Omental fat pad (tissue), 4 donors: ENCODE measurements around the gene BIVM. TPM values are rescaled to one million over a fixed set of nuclear protein-coding genes. Genes with fewer than 3 reads are reported as not detected.

Source experiments
- ATAC-seq: fragments of 150-250 bp; one replicate; pipeline ENCODE4 v1.9.1; 2016; ENCODE audit warnings: mild to moderate bottlenecking, moderate library complexity; ENCODE audit not compliant: low FRiP score
- DNase-seq: peaks from one replicate; pipeline ENCODE4 v3.0.0-alpha.2; 2019; ENCODE audit warnings: low spot score
- total RNA-seq, 4 donors: library from RNA; depleted of rRNA; stranded (reverse); fragments of >200 nt; gene quantifications; one replicate each; pipeline ENCODE4 v1.1.0, GENCODE V29; 2016
- TF ChIP-seq, protein P1 (sequence below), 3 donors: fragments of 450-650 bp; IDR thresholded peaks; one replicate each; pipeline ENCODE4 v1.5.1; 2016 to 2017; ENCODE audit warnings: antibody characterized with exemption in 3 of 3, mild to moderate bottlenecking in 3 of 3, moderate library complexity in 2 of 3

Gene BIVM
- total RNA-seq, 4 donors from 2014 or later, result 12.6 to 21.4 (median 16.1) TPM

DNA sequence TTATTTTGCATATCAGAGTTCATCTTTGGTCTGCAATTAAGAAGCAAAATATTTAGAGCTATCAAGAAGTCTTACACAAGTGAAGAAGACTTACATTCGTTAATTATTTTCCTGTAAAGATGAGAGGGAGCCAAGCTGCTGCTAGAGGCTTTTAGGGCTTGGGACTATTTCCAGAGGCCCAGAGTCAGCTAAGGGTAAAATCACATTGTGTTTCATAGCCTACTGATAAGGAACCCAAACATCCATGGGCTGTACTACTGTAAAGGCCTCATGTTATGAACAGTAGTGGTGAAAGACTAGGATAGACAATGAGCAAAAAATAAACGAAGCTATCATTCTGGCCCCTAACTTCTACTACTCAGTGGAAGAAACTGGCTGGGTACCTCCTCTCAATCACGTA is 14.4 kb upstream of the BIVM start:
- ATAC-seq, result no peak
- TF ChIP-seq, protein P1, sequence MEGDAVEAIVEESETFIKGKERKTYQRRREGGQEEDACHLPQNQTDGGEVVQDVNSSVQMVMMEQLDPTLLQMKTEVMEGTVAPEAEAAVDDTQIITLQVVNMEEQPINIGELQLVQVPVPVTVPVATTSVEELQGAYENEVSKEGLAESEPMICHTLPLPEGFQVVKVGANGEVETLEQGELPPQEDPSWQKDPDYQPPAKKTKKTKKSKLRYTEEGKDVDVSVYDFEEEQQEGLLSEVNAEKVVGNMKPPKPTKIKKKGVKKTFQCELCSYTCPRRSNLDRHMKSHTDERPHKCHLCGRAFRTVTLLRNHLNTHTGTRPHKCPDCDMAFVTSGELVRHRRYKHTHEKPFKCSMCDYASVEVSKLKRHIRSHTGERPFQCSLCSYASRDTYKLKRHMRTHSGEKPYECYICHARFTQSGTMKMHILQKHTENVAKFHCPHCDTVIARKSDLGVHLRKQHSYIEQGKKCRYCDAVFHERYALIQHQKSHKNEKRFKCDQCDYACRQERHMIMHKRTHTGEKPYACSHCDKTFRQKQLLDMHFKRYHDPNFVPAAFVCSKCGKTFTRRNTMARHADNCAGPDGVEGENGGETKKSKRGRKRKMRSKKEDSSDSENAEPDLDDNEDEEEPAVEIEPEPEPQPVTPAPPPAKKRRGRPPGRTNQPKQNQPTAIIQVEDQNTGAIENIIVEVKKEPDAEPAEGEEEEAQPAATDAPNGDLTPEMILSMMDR (IDR thresholded peaks at IDR 0.05), result no peak
- DNase-seq, result no peak

DNA sequence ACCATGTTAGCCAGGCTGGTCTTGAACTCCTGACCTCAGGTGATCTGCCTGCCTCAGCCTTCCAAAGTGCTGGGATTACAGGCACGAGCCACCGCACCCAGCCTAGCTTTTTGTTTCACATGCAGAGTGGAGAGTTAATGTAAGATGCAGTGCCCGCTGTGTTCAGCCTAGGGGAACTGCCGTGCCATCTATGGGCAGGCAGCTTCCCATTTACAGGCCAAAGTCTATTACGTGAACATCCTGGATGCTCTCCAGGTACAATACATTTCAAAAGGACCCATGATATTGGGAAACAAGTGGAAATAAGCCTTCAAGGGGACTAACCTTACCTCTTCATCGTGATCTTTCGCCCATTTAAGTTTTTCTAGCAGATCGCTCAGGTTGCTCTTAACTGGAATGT is 10.2 kb upstream of the BIVM start:
- ATAC-seq (no peak), DNase-seq (no peak)
- TF ChIP-seq, protein P1 (IDR thresholded peaks at IDR 0.05), result no peak

DNA sequence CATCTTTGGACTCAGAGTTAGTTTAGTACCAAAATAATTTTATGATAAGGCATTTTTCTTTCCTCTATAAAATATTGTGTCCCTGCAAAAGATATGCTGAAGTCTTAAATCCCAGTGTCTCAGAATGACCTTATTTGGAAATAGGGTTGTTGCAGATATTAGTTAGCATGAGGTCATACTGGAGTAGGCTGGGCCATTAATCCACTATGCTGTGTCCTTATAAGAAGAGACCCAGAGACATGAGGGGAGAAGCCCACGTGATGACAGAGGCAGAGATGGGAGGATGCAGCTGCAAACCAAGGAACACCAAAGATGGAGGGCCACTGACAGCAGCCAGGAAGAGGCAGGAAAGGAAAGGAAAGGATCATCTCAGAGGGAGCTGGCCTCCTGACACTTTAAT is 6.5 kb upstream of the BIVM start:
- DNase-seq (no peak), ATAC-seq (no peak)
- TF ChIP-seq, protein P1 (IDR thresholded peaks at IDR 0.05), result no peak

DNA sequence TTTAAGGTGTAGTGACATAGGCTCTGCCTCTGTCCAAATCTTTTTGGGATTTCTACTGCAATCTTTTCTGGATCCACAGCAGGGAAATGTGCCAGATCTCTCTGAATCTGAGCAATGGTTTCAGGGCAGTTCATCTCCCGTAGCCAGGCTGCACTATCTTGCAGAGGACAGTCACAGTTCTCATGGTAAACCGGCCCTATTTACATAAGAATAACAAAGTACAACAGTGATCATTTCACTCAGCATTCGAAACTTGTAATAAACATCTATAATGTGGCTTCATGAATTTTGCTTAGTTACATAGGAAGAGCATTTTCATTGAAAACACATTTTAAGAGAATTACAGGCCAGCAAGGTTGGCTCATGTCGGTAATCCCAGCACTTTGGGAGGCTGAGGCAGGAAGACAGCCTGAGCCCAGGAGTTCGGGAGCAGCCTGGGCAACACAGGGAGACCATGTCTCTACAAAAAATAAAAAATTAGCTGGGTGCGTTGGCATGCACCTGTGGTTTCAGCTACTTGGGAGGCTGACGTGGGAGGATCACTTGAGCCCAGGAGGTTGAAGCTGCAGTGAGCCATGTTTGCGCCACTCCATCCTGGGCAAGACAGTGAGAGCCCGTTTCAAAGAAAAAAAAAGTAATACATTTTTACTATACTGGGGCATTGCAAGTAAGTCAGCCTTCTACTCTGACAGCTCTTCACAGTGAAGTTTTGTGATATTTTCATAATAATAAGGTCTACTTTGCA is 5.1 kb upstream of the BIVM start:
- TF ChIP-seq, protein P1 (IDR thresholded peaks at IDR 0.05), result no peak
- ATAC-seq (no peak), DNase-seq (no peak)

DNA sequence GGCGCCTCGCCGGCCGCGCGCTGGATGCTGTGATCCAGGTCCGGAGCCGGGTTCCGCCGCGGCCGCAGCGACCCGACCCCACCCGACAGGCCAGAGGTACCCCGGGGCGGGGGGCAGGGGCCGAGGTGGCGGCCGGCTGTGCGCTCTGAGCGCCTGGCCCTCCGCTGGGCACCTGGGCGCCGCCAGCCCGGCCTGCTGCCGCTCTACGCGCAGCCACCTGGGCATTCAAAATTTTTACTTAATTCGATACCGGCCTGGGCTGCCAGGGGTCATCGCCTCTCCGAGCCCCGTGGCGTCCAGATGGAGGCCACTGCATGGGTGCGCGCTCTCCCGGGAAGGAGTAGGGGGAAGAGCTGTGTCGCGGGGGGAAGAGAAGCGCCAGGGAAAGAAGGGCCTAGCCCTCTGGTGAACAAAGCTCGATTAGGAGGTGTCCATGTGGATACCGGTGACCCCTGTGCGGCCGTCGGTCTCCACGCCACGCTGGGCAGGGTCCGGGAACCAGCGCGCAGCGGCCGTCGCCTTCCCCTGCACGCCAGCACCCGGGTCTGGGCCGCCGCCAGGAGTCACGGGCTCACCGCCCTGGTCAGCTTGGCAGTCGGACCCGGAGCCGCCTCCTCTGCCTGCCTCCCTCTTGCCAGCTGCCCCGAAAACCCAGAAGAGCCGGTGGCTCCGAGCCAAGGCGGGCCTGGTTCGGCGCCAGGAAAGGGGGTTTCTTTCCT is 666 bp downstream of the BIVM start:
- TF ChIP-seq, protein P1 (IDR thresholded peaks at IDR 0.05), result no peak
- ATAC-seq (peak; percentile 36), DNase-seq (no peak)

DNA sequence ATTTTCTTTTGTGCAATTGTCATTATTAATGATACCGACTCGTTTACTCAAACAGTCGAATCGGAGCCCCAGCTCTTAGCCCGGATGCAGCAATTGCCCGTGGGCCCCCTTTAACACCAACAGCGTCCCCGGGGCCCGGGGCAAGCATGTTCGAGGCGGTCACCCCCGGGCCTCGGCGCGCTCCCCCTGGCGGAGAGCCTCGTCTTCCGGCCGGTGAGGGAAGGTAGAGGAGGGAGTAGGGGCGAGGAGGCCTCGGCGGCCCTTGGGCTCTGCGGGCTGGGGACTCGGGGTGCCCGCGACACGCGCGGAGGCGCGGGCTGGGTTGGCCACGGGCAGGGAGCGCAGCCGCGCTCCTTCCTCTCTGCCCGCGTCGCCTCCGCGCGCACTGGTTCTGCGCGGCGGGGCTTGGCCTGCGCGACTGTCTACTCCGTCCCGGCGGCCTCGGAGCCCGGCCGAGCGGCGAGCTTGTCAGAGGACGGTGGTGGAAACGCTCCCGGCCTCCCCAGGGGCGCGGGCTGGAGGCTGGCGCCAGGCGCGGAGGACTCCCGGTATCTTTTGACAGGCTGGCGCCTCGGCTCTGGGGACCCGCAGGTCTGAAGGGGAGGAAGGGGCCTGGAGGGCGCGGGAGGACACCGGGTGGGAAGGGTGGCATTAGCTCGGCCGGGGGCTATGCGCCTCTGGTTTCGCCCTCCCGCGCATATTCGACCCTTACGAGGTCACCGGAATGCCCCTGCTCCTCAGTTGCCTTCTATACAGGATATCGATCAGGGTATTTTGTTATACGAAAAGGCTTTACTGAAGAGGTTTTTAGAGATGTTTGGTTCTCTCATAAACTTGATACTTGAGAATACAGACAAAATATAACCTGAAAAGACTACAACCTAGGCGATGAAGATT is 1.5 kb downstream of the BIVM start:
- TF ChIP-seq, protein P1 (IDR thresholded peaks at IDR 0.05), result peak in 1 of 3 donors; percentile 37
- ATAC-seq (peak; percentile 86), DNase-seq (peak; percentile 54)
